Body of pancreas (tissue), 4 donors: Measurements from ENCODE around the gene DYRK1A.

Experiments used
- POLR2A ChIP-seq, 3 donors: fragments of 450-650 bp; IDR thresholded peaks; one replicate each; pipeline ENCODE4 v1.6.1; 2016; ENCODE audit warnings: antibody characterized with exemption in 3 of 3, mild to moderate bottlenecking in 2 of 3
- TF ChIP-seq, protein P1 (sequence below), 7 experiments: fragments of 450-650 bp in 4 of 7; fragments of 200-600 bp in 3 of 7; sonication (generic) in 3 of 7; IDR thresholded peaks; one replicate each; pipeline ENCODE4 v1.5.1; 2016 to 2019; ENCODE audit warnings: antibody characterized with exemption in 7 of 7

DNA sequence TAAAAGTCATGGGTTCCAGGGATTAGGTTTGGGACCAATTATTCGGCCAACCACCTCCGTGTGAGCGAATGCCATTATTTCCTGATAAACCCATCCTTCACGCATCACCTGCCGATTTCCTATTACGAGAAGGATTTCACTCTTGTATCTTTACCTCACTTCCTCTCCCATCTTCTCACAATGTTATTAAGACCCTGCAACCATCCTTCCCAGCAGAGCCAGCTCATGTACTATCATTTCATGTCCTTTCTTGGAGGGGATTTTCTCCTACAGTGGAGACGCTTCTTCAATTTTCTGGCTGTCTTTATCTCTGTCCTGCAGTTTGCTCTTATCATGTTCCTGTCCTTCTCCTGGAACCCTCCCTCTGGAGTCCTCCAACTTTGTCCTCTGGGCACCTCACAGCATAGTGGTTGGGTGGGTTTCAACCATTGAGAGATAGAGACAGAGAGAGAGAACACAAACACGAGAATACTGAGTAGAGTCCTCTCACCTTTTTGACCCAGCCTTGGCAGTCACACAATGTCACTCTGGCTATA, 192.2 kb downstream of the DYRK1A start:
- TF ChIP-seq, protein P1, sequence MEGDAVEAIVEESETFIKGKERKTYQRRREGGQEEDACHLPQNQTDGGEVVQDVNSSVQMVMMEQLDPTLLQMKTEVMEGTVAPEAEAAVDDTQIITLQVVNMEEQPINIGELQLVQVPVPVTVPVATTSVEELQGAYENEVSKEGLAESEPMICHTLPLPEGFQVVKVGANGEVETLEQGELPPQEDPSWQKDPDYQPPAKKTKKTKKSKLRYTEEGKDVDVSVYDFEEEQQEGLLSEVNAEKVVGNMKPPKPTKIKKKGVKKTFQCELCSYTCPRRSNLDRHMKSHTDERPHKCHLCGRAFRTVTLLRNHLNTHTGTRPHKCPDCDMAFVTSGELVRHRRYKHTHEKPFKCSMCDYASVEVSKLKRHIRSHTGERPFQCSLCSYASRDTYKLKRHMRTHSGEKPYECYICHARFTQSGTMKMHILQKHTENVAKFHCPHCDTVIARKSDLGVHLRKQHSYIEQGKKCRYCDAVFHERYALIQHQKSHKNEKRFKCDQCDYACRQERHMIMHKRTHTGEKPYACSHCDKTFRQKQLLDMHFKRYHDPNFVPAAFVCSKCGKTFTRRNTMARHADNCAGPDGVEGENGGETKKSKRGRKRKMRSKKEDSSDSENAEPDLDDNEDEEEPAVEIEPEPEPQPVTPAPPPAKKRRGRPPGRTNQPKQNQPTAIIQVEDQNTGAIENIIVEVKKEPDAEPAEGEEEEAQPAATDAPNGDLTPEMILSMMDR (IDR thresholded peaks at IDR 0.05) = no peak
- no peak for TF ChIP-seq POLR2A (IDR thresholded peaks at IDR 0.05)
